ENCODE data around the gene CRIM1.

CRIM1 gene

GRCh38 chr2:36459725-36460137 is 104.2 kb downstream of the CRIM1 start:
- no peak for DNase-seq

GRCh38 chr2:36461039-36461681 is 105.6 kb downstream of the CRIM1 start:
- DNase-seq, result no peak

- no peak for DNase-seq
Observed at GRCh38 chr2:36462311-36462935, 106.8 kb downstream of the CRIM1 start.

- no peak for DNase-seq
Observed at GRCh38 chr2:36463365-36463764, 107.8 kb downstream of the CRIM1 start.

GRCh38 chr2:36464006-36464721 is 108.6 kb downstream of the CRIM1 start:
- no peak for DNase-seq

DNA sequence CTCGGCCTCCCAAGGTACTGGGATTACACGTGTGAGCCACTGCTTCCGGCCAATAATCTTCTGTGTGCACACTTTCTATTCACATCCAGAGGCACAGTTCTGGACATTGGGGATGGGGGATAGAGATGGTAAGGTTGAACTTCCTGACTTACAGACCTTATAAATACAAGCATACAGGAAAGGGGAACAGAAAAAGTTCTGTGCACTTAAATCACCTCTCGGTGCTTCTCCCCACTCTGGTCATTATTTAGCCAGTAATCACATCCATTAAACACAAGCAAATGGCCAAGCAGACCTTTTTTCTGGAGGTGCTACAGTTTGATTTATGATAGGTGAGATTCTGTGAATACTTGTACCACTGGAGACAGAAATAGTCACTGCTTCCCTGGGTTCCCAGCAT is 110.6 kb downstream of the CRIM1 start:
- no peak for DNase-seq

DNA sequence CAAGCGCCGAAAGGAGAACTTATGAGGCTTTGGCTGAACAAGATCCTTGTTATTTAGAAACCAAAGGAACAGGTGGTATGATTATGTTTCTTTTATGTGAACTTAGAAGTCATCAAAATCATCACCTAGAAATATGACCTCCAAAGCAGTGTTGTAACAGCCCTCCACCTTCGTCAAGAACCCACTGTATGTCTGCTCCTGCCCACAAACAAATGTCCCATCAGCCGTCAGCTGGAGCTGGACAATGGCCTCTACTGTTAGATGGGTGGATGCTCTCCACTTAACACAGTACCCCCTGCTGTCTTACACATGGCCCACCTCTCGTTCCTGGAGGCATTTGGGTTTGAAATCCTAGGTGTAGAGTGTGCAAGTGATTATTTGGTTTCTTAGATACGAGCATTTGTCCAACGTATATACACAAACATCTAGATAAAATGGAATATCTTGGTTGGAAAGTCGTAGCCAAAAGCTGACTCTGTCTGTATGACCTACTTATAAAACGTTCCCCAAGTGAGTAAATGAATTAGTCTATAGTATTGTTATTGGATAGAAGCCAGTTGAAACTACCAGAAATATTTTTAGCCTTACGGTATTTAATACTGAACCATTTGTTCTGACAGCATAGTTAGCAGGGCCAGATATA is 113.0 kb downstream of the CRIM1 start:
- DNase-seq, result no peak

DNA sequence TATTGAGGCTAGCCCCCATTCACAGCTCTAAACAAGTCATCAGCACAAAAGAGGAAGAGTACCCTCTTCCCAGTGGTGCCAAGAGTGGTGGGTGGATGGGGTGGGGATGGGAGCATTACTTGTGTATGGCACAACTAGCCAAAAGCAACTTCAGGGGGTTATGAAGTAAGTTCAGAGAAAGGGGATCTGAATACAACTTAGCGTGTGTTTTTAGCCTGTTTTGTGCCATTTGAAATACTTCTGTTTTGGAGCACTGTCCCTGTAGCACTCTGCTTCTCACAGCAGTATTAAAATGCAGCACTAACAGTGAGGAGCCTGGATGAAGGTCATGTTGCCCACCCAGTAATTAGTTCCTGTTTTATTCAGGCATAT is 113.5 kb downstream of the CRIM1 start:
- DNase-seq, result no peak

DNA sequence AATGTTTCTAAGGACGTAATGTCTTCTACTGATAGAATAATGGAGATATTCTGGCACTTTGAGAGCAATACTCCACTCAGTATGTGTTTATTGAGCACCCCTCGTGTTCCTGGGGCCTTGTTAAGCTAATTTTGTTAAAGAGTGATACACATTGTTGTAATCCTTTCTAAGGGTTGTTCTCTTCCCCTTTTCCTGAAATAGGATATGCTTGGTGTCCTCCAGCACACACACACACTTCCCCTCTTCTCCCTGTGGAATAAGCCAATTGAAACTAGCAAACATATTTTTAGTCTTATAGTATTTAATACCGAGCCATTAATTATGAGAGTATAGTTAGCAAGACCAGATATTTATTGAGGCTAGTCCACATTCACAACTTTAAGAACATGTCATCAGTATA is 114.1 kb downstream of the CRIM1 start:
- DNase-seq, result no peak

DNA sequence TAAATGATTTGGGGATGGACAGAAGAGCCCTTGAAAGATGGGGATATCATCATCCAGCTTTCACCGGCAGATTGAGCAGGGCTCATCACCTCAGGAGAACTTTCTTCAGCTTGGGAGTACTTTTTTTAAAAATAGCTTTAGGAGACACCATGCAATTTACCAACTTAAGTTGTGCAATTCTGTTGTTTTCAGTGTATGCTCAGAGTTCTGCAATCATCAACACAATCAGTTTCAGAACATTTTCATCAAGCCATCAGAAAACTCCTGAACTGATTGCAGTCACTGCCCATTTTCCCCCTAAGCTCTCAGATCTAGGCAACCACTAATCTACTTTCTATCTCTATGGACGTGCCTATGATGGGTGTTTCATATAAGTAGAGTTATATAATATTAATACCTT is 117.7 kb downstream of the CRIM1 start:
- no peak for DNase-seq

DNA sequence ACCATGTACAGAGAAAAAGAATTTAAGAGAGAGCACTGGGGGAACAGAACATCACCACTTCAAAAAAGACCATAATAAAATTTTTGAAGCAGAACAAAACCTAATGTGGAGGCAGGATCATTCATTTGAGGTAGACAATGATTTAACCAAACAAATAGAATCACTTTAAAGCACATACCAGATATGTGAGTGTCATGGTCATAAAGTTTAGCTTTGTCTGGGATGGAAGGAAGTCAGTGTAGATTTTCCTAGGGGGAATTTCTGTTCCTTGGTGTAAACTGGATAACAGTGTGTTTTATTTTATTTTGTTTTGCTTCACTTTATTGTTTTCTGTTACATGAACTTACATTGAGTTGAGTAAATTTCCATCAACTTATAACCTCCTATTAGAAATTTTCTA is 120.8 kb downstream of the CRIM1 start:
- DNase-seq, result no peak

- no peak for DNase-seq
Observed at GRCh38 chr2:36477315-36477714, 121.7 kb downstream of the CRIM1 start.

- DNase-seq, result no peak
Observed at GRCh38 chr2:36477746-36478145, 122.2 kb downstream of the CRIM1 start.

DNA sequence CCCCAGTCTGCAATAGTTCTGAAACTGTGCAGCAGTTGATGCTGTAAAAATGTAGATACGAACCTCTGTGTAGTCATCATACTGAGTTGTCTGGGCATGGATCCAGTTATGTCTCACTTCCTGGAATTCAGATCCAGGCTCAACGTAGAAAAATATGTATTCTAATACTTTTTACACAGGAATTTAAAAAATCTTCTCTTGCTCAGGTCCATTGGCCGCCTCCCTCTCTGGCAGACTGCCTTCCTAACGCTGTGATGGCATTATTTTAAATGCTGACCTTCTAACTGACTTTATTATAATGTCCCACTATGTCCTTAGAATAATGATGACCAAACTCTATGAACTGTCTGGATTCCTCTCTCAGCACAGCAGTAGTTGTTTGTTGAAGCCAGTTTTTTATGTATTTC is 122.8 kb downstream of the CRIM1 start:
- DNase-seq, result no peak

- DNase-seq, result no peak
Observed at GRCh38 chr2:36478999-36479398, 123.4 kb downstream of the CRIM1 start.

DNA sequence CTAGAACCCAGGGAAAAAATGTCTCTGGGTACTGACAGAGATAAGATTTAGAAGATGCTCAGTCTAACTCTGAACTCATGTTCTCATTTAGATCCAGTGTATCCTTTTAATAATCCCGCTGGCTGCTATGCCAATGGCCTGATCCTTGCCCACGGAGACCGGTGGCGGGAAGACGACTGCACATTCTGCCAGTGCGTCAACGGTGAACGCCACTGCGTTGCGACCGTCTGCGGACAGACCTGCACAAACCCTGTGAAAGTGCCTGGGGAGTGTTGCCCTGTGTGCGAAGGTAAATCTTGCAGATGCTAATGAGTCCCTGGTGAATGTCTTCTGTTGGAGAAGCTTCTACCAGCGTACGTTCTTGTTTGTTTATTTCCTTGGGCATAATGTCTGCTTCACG is 123.8 kb downstream of the CRIM1 start:
- no peak for DNase-seq

- DNase-seq, result no peak
Observed at GRCh38 chr2:36480028-36480427, 124.5 kb downstream of the CRIM1 start.

GRCh38 chr2:36480636-36481035 is 125.1 kb downstream of the CRIM1 start:
- DNase-seq, result no peak

DNA sequence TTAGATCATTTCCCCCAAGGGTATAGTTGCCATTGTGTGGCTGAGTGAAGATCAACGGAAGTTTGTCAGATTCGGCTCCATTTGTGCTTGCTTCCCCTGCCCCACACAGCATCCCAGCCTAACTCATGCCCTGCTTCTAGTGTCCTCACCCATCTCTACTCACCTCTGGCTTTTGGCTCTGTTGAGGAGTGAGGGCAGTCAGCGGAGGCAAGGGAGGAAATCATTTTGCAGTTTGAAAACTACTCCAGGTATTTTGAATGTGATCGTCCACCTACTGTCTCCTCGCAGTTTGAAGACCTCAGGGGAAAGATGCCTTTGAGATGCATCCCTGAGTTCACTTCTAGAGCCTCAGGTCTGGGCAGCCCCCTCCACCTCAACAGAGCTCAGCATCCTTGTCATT is 126.1 kb downstream of the CRIM1 start:
- DNase-seq, result no peak

DNA sequence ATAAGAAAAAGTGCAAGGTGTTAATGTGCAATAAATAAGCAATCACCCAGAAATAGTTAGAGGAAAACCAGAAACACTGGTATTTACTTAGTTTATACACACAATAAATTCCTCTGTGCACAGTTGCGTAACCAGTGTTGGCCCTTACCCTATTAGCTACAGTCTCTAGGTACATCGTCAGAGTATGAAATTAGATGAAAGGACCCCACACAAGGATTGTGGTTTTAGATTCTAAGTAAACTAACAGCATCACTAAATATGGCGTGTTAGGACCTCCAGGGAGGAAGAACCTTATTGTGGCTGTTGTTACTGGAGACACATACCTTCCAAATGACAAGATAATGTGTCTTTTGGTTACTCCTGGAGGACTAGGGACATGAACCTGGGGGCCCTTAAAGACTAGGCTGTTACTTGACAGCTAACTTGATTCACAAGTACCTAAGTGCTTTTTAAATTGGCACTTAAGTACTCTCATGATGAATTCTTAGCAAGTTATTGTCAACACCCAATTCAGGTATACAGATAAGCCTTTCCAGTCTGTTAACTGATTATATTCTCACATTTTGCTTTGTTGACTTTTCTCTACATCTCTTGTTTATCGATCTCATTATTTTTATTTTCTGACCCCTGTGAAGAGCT is 127.1 kb downstream of the CRIM1 start:
- no peak for DNase-seq

DNA sequence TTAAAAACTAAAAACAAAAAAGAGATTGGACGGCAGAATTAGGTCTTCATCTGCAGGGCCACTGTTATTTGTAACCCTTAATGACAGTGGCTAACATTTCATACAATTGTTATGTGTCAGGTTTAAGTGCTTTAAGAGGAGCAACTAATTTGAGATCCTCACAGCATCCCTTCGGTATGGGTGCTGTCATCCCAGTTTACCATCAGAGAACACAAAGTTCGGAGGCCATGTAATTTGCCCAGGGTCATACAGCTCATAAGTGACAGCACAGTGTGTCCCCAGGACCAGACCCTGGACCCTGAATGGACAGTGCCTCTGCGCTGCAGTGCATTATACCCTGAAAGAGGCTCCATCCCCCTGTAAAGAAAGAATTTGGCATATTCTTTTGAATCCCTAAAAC is 127.7 kb downstream of the CRIM1 start:
- no peak for DNase-seq

DNA sequence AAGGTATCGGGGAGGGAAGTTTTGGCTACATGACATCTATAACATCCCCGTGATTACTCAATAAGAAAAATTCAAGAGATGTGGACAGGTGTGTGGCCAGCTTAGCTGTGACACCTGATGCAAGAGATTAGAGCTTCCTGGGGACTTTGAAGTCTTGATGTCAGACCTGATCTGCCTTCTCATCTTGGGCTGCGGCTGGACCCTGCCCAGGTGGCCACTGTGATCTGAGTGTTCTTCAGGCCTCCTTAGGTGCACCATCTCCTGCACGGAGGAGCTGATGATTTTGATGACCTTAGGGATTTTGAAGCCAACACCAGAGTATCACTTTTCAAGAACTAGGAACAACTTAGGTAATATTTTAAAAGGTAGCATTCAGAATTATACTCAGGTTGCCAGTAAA is 128.9 kb downstream of the CRIM1 start:
- no peak for DNase-seq

DNA sequence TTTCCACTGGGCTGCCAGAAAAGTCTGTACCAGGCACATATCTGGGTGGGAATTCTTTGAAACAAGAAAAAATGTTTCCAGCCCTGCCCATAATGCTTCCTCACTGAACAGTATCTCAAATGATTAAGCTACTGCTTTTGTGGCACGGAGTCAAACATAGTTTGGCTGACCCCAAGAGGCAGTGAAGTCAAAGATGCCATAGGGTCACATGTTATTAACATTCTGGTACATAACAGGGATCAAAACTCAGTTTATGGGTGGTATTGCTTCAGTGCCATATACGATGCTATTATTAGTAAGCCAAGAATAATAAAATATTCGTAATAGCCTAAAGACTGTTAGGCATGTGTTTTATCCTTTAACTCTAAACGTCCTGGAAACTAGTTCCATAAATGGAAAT is 129.9 kb downstream of the CRIM1 start:
- DNase-seq, result no peak
